ENCODE results near the gene CCDC137. TPM values are rescaled to one million over a fixed set of nuclear protein-coding genes. Genes with fewer than 3 reads are reported as not detected.

CCDC137 gene
- total RNA-seq, 1 donor from 2014 or later: 25.6 TPM

- no peak for DNase-seq (ENCODE audit: low read depth)
- no peak for TF ChIP-seq CTCF (IDR thresholded peaks at IDR 0.05; ENCODE audit: insufficient read depth, low read length, poor library complexity, severe bottlenecking)
- Histone ChIP-seq H3K36me3 (ENCODE audit: control insufficient read depth, insufficient read depth, low read length) (peaks cover 1% of the 10 kb centered on the region), H3K4me3 (ENCODE audit: low read depth, low read length) (no peak overlapping the region), H3K27me3 (ENCODE audit: control insufficient read depth, insufficient read depth, low read length) (no peaks in the 10 kb centered on the region)
These were observed 41.4 kb downstream of the CCDC137 start for GRCh38 chr17:81707725-81708646.

GRCh38 chr17:81708739-81709185 lies 42.2 kb downstream of the CCDC137 start:
- TF ChIP-seq CTCF (IDR thresholded peaks at IDR 0.05; ENCODE audit: insufficient read depth, low read length, poor library complexity, severe bottlenecking): no peak
- Histone ChIP-seq H3K27me3 (ENCODE audit: control insufficient read depth, insufficient read depth, low read length) (no peaks in the 10 kb centered on the region), H3K4me3 (ENCODE audit: low read depth, low read length) (no peak overlapping the region), H3K36me3 (ENCODE audit: control insufficient read depth, insufficient read depth, low read length) (peaks cover 1% of the 10 kb centered on the region)
- no peak for DNase-seq (ENCODE audit: low read depth)

DNA sequence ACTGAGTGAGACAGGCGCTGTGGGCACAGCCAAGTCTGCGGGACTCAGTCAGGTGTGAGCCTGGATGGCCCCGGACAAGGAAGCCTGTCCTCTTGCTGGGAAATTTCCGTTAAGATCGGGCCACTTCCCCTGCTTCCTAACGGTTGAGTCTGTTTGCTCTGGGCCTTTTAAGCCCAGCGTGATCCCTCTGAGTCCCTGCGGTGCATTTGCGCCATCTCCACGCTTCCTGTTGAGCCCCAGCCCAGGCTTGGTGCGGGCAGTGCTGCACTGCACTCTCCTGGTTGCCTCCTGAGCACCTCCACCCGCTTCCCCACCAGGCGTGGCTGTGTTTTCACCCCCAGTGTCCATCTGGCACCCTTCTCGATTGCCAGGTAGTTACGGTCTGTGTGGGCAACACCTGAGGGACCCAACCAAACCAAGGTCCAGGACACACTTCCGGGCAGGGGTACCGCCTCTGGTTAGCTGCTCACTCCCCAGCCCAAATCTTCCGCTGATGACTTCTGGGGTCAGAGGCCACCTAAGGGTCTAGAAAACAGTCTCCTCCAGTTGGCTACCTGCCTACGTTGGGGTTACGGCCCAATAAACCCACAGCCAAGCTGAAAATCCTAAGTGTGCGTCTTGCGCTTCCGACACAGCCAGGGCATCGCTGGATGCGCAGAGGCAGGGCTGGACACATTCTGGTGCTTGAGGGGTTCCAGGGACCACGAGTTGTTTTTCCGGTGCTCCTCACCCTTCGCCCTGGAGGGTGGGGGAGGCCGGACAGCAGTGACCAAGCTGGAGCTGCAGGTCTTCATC lies 44.2 kb downstream of the CCDC137 start:
- Histone ChIP-seq H3K27me3 (ENCODE audit: control insufficient read depth, insufficient read depth, low read length) (no peaks in the 10 kb centered on the region), H3K4me3 (ENCODE audit: low read depth, low read length) (no peak overlapping the region), H3K36me3 (ENCODE audit: control insufficient read depth, insufficient read depth, low read length) (no peaks in the 10 kb centered on the region)
- DNase-seq (ENCODE audit: low read depth): no peak
- TF ChIP-seq CTCF (IDR thresholded peaks at IDR 0.05; ENCODE audit: insufficient read depth, low read length, poor library complexity, severe bottlenecking): no peak

DNA sequence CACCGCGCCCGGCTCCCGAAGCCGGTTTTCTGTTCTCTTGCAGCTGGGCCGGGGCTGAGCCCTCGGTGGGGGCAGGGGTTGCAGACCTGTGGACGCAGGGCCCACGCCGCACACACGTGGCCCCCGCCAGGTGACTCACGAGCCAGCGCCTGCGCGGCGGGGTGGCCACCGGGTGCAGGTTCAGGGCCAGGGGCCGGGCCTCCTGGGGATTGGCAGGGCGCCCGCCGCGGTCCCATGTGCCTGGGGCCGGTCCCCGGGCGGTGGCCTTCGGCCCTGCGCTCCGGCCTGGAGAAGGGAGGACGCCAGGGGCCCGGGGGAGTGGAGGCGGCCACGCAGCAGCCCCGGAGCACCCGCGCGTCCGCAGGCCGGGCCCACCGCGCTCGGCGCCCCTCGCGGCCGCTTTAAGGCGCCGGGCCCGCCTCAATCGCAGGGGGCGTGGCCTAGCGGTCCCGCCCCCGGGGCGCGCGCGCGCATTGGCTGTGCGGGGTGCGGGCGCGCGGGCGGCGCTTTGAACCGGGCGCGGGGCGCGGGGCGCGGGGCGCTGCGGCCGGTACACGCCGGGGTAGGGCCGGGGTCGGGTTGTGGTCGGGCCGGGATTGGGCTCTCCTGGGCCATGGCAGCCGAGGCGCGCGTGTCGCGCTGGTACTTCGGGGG lies 45.4 kb downstream of the CCDC137 start, which contains the start of gene SLC25A10:
Gene SLC25A10 (plus strand): TSS at position 471 of the 654 bp plus-strand sequence. CDS start 143 bp downstream, at position 614.
- Histone ChIP-seq H3K4me3 (ENCODE audit: low read depth, low read length) (peak within 1 kb of the TSS; percentile 56), H3K27me3 (ENCODE audit: control insufficient read depth, insufficient read depth, low read length) (no peaks in the 10 kb centered on the region), H3K36me3 (ENCODE audit: control insufficient read depth, insufficient read depth, low read length) (no peaks in the 10 kb centered on the region)
- DNase-seq (ENCODE audit: low read depth): peak; percentile 45
- TF ChIP-seq CTCF (IDR thresholded peaks at IDR 0.05; ENCODE audit: insufficient read depth, low read length, poor library complexity, severe bottlenecking): no peak

- Histone ChIP-seq H3K27me3 (ENCODE audit: control insufficient read depth, insufficient read depth, low read length) (no peaks in the 10 kb centered on the region), H3K36me3 (ENCODE audit: control insufficient read depth, insufficient read depth, low read length) (peaks cover 1% of the 10 kb centered on the region), H3K4me3 (ENCODE audit: low read depth, low read length) (peak overlapping the region; percentile 56)
- peak; percentile 14 for TF ChIP-seq CTCF (IDR thresholded peaks at IDR 0.05; ENCODE audit: insufficient read depth, low read length, poor library complexity, severe bottlenecking)
- no peak for DNase-seq (ENCODE audit: low read depth)
These were observed 46.0 kb downstream of the CCDC137 start for GRCh38 chr17:81712468-81713003.

Measured in kidney epithelial cell (primary cell).